ENCODE measurements around the gene SSC5D.

SSC5D gene

DNA sequence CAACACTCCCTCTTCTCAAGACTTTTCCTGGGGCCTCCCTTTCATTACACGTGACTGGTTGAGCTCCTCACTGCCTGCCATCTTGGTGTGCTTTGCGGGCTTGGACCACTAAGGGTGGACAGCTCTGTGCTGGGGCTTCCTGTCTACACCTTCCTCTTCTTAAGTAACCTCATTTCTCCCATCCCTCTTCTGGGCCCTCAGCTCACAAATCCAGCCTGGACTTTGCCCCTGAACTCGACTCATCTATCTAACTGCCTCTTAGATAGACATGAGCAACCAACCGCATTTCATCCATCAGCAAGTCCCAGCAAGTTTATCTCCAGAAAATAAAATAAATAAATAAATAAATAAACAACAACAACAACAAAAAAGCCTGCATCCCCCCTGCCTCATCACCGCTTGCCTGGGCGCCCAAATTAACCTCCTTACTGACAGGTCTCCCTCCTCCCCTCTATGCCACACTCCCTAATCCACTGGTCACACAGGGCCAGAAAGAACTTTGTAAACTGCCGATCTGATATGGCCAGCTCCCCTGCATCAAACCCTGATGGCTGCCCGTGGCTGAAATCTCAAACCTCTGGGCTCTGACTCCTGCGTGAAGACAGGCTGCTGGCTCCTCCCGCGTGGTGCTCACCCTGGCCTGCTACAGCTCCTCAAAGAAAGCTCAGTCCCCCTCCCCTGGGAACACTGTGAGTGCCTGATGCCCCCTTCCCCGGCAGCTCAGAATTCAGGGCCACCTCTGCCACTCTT, 34.5 kb upstream of the SSC5D start:
- no peak for DNase-seq
- in situ Hi-C loops (cut with MboI; ENCODE audit: low pct_unique_long_range_greater_than_20kb, low sequenced_read_pairs): no loop called here

DNA sequence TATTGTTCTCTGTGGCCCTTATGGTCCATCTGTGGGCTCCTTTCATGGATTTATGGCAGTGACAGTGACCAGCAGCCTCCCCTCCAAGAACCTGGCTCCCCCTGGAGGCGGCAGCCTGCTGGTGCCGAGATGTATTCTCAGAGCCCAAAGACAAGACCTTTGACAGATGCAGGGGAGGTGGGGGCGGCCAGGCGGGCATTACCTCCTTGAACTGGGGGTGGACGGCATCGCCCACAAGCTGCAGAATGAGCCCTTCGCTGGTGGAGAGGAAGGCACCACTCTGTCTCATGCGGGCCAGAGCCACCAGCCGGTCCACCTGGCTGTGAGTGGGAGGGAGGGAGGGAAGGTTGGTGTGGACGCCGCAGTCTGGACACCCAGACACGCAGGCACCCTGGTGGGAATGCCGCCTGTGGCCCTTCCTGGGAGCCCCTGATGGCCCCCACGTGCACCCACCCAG, 33.4 kb upstream of the SSC5D start:
- in situ Hi-C loops (cut with MboI; ENCODE audit: low pct_unique_long_range_greater_than_20kb, low sequenced_read_pairs): no loop called here
- DNase-seq: peak; percentile 65

DNA sequence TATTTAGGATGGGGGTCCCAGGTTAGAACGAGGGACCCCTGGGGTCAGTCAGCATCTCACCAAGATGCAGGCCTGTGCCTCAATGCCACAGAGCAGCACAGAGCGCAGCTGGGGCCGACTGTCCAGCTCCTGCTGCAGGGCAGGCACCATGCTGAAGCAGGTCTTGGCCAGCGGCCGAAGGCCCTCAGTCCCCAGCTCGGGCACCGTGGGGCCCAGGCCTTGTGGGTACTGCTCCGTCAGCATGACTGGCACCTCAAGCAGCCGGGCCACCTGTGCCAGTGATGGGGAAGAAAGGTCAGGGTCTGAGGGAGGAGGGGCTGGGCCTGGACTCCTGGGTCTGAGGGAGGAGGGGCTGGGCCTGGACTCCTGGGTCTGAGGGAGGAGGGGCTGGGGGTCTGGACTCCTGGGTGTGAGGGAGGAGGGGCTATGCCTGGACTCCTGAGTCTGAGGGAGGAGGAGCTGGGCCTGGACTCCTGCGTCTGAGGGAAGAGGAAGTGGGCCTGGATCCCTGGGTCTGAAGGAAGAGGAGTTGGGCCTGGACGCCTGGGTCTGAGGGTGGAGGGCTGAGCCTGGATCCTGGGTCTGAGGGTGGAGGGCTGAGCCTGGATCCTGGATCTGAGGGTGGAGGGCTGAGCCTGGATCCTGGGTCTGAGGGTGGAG, 32.5 kb upstream of the SSC5D start:
- in situ Hi-C loops (cut with MboI; ENCODE audit: low pct_unique_long_range_greater_than_20kb, low sequenced_read_pairs): no loop called here
- no peak for DNase-seq

DNA sequence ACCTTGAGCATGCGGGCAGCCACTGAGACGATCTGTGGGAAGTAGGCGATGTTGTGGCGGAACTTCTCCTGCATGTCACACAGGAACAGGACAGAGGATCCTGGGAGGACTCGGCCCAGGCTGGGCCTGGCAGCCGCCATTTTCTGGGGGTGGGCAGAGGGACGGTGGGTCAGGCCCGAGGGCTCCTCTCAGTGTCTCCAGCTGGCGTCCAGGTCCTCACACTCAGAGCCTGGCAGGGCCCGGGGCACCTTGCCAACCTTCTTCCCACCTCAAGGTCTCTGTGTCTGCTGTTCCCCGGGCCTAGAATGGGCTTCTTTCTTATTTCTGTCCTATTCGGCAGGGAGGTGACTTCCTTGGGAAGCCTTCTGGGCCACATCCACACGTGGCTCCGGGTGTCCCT, 31.9 kb upstream of the SSC5D start:
- in situ Hi-C loops (cut with MboI; ENCODE audit: low pct_unique_long_range_greater_than_20kb, low sequenced_read_pairs): no loop called here
- no peak for DNase-seq

DNA sequence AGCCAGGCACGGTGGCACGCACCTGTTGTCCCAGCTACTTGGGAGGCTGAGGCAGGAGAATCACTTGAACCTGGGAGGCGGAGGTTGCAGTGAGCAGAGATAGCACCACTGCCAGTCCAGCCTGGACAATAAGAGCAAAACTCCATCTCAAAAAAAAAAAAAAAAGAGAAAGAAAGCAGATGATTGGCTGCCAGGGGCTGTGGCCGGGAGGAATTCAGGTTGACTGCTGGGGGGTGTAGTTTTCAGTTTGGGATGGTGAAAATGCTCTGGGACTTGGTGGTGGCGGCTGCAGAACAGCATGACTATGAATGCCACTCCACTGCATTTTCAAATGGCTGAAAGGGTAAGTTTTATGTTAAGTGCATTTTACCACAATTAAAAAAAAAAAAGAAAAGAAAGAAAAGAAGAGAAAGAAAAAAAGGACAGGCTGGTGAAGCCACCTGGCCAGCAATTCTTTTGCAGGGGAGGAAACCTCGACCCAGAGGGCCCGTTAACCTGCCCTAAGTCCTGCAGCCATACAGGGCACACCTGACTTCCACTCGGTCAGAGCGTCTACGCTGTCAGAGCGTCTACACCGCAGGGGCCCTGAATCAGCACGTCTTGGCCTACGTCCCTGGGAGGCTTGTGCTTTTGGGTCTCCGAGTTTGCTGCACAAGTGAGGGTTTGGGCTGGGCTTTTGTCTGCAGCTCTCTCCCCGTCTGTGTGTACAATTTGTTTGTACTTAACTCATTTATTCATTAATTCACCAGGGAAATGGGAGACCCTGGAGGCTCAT, 30.4 kb upstream of the SSC5D start:
- DNase-seq: no peak
- in situ Hi-C loops (cut with MboI; ENCODE audit: low pct_unique_long_range_greater_than_20kb, low sequenced_read_pairs): no loop called here

DNA sequence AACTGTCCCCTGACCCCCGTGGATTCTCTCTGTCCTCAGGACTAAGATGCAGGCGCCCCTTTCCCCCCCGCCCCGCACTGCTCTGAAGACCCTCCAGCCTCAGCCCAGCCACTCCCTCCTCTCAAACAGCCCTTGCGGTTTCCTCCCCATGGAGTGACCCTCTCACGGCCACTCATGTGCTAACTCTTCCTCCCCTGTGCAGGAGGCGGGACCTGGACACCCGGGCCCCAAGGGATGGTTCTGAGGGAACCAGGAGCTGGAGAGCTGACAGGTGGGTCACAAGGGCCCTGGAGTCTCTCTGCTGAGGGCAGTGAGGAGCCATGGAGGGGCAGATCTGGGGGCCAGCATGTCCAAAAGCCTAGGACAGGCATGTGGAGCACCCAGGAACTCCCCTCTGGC, 28.7 kb upstream of the SSC5D start:
- in situ Hi-C loops (cut with MboI; ENCODE audit: low pct_unique_long_range_greater_than_20kb, low sequenced_read_pairs): no loop called here
- DNase-seq: no peak

DNA sequence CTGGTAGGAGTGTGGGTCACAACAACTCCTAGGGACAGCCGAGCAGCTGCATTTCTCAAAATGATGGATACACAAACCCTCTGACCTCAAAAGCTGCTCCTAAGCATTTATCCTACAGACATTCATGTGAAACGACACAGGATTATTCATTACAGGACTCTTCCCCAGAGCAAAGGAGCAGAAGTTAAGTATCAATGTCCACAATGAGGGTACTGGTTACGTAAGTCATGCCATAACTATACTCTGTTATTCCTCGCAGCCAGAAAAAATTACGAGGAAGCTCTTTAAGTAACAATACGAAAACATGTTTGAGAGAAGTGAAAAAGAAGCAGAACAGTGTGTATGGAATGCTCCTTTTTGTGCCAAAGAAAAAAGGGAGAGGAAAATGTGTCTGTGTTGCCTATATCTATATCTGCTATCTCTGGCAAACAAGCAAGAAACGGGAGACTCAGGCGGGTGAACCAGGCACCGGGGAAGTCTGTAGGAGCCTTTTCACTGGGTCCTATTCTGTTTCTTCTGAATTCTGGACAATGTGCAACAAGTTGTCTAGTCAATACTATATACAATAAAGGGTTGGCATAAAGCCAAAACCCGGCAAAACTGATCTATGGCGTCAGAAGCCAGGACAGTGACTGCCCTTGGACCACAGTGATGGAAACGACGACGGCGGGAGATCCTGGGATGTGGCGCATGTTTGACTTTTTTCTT, 28.1 kb upstream of the SSC5D start:
- DNase-seq: no peak

DNA sequence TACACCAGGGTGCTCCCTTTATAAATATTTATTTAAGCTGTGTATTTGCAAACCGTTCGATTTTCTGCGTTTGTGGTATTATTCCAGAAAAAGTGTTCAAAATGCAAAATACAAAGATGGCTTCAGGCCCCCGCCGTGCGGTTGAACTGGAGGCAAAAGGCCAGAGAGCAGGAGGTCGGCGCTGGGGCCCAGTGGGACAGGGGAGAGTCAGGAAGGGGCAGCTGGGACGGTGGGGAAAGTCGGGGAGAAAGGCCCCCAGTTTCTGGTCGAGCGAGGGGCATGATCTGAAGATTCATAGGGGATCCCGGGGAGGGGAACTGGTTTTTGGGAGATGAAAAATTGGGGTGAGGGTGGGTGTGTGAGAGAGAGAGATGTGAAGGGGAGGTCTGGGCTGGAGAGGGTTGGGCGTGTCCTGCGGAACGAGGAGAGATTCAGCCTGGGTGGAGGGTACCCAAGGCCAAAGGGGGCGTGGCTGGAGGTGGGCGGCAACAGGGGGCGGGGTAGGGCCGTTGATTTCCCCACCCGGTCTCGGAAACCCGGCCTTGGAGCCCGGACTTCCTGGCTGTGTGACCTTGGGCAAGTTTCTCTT, 27.5 kb upstream of the SSC5D start:
- DNase-seq: peak; percentile 55

More for the DNA sequence above, 28.1 kb upstream of the SSC5D start:
- in situ Hi-C loops (cut with MboI; ENCODE audit: low pct_unique_long_range_greater_than_20kb, low sequenced_read_pairs): no loop called here

DNA sequence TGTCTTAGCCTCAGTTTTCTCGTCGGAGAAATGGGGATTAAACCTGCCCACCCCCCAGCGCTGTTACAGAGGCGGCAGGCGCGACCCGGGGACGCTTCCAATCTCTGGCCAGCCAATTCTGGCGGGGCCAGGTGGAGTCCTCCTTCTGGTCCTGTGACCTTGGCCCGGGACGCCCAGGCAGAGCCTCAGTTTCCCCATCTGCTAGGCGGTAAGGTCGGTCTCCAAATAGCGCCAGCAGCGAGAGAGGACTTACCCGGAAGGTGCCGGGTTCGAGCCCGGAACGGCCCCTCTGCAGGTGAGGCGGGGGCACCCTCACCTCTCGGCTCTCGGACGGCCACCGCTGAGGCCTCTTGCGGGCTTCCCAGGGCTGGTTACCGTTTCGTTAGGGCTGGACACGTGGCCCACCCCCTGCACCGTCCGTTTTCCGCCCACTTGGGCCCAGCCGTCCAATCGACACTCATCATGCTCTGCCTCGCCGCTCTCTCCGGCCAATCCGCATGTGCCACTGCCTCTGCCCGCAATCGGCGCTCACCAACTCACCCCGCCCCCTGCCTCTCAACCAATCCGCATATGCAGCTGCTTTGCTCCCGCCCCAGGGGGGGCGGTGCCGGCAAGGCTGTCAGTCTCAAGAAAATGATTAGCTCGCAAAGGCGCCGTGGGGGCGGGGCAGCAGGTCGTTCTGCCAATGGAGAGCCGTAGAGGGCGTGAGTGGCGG, 26.8 kb upstream of the SSC5D start, which contains the start of gene ISOC2:
ISOC2 (minus strand) TSS at position 384 of the 715 bp plus-strand sequence. CDS start 5,156 bp downstream, outside the sequence.
- in situ Hi-C loops (cut with MboI; ENCODE audit: low pct_unique_long_range_greater_than_20kb, low sequenced_read_pairs): no loop called here

More for the DNA sequence above, 27.5 kb upstream of the SSC5D start:
- in situ Hi-C loops (cut with MboI; ENCODE audit: low pct_unique_long_range_greater_than_20kb, low sequenced_read_pairs): no loop called here

DNA sequence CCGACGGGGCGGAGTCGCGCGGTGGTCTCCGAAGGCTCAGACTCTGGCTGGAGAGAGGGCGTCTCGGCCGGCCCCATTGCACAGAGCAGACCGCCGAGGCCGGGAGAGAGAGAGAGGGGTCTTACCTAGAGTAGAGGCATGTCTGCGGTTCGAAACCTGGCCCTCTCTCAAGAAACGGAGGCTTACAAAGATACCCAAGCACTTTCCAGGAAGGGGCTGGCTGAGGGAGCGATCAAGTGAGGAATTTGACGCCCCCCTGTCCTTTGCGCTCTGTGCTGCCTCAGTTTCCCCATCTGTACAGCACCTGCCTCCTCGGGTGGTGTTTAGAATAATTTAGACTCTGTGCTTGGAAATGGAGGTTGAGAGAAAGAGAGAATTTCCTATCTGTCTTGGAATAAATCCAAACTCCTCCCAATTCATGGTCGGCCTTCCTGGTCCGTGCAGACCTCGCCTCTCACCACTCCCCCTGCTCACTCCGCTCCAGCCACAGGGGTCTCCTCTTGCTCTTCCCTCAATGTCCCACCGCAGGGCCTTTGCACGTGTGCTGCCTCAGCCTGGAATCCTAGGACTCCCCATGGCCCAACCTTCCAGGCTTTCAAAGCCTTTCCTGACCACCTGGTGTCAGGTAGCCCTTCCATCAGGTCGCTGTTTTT, 26.1 kb upstream of the SSC5D start:
- no peak for DNase-seq

More for the DNA sequence above, 26.8 kb upstream of the SSC5D start, which contains the start of gene ISOC2:
- DNase-seq: peak; percentile 100

DNA sequence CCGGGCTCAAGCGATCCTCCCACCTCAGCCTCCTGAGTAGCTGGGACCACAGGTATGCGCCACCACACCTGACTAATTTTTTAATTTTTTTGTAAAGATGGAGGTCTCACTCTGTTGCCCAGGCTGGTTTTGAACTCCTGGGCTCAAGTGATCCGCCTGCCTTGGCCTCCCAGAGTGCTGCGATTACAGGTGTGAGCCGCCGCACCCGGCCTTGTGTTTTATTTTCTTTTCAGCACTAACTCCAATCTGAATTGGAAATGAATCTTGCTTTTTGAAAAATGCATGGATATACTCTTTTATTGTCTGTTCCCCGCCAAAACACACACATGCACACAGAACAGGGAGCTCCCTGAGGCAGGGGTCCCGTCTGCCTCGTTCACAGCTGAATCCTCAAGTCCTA, 25.5 kb upstream of the SSC5D start:
- in situ Hi-C loops (cut with MboI; ENCODE audit: low pct_unique_long_range_greater_than_20kb, low sequenced_read_pairs): no loop called here
- DNase-seq: no peak

More for the DNA sequence above, 26.1 kb upstream of the SSC5D start:
- in situ Hi-C loops (cut with MboI; ENCODE audit: low pct_unique_long_range_greater_than_20kb, low sequenced_read_pairs): no loop called here

DNA sequence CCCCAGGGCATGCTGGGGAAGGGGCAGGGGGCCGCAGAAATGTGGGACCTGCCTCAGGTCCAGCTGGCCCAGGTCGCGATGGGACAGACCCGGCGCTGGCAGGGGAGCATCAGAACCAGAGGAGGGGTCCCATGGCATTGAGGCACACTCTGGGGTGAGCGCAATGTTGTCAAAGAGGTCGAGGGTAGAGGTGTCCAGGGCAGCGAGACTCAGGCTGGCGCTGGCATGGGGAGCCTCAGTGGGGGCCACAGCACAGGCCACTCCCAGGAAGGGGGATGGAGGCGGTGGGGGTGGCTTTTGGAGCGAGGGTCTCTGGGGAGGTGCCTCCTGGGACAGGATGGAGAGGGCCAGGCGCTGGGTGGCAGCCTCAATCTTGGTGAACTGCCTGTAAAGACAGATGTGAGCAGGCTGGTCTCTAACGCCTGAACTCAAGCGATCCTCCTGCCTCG, 24.6 kb upstream of the SSC5D start:
- no peak for DNase-seq
- in situ Hi-C loops (cut with MboI; ENCODE audit: low pct_unique_long_range_greater_than_20kb, low sequenced_read_pairs): no loop called here

DNA sequence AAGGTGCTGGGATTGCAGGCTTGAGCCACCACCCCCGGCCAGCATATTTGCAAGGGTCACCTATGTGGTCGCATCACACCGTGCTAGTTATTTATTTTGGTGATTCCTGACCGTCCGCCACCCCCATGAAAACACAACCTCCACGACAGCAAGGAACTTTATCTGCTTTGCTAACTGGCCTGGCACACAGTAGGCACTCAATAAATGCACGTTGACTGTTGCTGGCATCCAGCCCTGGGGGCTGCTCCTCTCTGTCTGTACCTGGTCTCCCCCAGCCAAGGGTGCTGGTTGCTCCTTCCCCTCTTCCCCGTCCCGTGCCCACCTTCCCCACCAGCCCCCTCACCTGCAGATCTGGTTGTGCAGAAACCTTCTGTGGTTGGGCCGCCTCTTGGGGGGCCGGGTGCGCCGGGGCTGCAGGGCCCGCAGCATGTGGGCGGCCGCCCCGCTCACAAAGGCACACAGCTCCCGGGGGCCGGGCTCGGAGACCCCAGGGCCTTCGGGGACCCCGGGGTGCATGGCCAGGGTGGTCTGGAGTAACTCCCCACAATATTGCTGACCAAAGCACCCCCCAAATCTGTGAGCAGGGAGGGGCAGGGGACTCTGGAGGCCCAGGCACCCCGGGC, 24.1 kb upstream of the SSC5D start:
- in situ Hi-C loops (cut with MboI; ENCODE audit: low pct_unique_long_range_greater_than_20kb, low sequenced_read_pairs): no loop called here
- DNase-seq: no peak

DNA sequence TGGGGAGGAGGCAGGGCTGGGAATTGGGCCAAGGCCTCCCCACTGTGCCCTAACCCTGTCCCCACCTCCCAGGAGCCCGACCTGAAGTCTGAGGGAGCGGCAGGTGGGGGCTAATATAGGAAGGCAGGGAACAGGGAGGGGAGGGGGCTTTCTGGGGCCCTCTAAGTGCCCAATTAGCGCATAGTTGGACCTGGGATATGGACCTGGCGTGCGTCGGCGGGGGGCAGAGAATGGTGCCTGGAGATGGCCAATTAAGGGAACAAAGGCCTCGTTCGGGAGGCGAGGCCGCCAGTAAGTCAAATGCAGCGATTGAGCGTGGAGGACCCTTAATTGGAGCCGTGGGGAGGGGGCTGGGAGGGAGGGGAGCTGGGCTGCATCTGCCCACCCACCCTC, 23.6 kb upstream of the SSC5D start, which contains the start of gene C19orf85:
C19orf85 (minus strand) TSS at position 90 of the 393 bp plus-strand sequence. CDS start 197 bp downstream, outside the sequence.
- DNase-seq: no peak
- in situ Hi-C loops (cut with MboI; ENCODE audit: low pct_unique_long_range_greater_than_20kb, low sequenced_read_pairs): no loop called here

DNA sequence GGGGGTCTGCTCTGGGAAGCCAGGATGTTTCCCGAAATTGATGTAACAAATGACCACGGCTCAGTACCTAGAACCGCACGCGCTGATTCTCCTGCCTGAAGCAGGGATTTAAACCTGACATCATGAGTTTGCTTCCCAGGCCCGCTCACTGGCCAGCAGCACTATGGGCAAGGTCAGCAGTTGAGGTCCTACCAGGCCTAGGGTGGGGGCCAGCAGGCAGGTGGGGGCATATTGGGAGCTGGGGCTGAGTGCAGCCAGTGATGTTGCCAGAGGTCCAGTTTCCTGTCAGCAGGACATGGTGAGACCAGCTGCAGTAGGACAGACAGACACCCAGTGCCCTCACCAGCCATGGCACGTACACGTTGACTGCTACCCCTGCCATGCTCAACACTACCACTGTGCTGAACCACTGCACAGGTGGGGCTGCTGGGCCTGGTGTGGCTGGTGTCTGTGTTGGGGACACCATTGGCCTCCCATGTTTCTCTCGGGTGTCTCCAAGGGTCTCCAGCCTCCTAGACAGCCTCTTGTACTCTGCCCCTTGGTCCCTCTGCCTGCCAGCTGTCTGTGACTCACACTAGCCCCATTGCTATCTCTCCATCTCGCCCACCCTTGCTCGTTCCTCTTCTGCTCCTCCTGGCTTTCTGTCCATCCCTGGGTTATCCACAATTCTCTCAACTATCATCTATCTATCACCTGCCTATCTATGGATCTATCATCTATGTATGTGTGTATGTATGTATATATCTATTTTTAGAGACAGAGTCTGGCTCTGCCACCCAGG, 22.6 kb upstream of the SSC5D start:
- in situ Hi-C loops (cut with MboI; ENCODE audit: low pct_unique_long_range_greater_than_20kb, low sequenced_read_pairs): no loop called here
- no peak for DNase-seq

DNA sequence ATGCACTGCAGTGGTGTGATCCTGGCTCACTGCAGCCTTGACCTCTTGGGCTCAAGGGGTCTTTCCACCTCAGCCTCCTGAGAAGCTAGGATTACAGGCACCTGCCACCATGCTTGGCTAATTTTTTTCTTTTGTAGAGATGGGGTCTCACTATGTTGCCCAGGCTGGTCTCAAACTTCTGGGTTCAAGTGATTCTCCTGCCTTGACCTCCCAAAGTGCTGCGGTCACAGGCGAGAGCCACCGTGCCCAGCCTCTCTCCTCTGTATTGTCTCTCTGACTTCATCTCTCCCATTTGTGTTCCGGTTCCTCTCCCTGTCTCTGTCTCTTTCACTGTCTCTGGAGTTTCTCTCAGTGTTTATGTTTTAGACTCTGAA, 22.0 kb upstream of the SSC5D start:
- in situ Hi-C loops (cut with MboI; ENCODE audit: low pct_unique_long_range_greater_than_20kb, low sequenced_read_pairs): no loop called here
- no peak for DNase-seq
